IPS-15b (cell line): ENCODE data around the gene TPP1.

Experiments
- H3K27me3 ChIP-seq: one replicate; pipeline ENCODE4 v1.6.1; 2013; ENCODE audit warnings: low read length; ENCODE audit not compliant: control insufficient read depth, insufficient read depth
- H3K36me3 ChIP-seq: one replicate; pipeline ENCODE4 v1.6.1; 2013; ENCODE audit warnings: low read length; ENCODE audit not compliant: control insufficient read depth, insufficient read depth
- H3K4me1 ChIP-seq: one replicate; pipeline ENCODE4 v1.6.1; 2013; ENCODE audit warnings: mild to moderate bottlenecking, low read length; ENCODE audit not compliant: control insufficient read depth, insufficient read depth
- H3K4me3 ChIP-seq: one replicate; pipeline ENCODE4 v1.5.1; 2013; ENCODE audit warnings: low read depth, low read length
- H3K9ac ChIP-seq: one replicate; pipeline ENCODE4 v1.6.1; 2013; ENCODE audit warnings: low read depth, mild to moderate bottlenecking, low read length
- H3K9me3 ChIP-seq: one replicate; pipeline ENCODE4 v1.6.1; 2013; ENCODE audit warnings: mild to moderate bottlenecking, low read length; ENCODE audit not compliant: control insufficient read depth, insufficient read depth

The TPP1 gene

DNA sequence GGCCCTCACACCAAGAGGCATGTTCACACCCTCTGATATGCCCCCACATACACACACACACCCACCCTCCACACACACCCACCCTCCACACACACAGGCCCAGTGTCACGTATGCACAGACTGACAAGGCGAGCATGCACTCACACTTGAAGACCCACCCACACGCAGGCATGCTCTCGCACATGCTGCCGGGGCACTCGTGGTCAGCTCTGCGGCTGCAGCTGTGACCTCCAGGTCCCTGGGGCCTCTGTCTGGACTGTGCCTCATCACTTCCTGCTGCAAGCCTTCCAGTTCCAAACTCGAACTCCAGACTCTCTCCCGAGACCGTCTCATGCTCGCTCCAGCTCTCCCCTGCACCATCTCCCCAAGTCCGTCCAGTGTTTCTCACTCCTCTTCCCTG is 26.8 kb upstream of the TPP1 start:
- Histone ChIP-seq H3K4me1 (peaks cover 7% of the 10 kb centered on the region), H3K9me3 (no peaks in the 10 kb centered on the region), H3K27me3 (no peaks in the 10 kb centered on the region), H3K36me3 (no peaks in the 10 kb centered on the region), H3K9ac (no peak overlapping the region), H3K4me3 (no peak overlapping the region)

DNA sequence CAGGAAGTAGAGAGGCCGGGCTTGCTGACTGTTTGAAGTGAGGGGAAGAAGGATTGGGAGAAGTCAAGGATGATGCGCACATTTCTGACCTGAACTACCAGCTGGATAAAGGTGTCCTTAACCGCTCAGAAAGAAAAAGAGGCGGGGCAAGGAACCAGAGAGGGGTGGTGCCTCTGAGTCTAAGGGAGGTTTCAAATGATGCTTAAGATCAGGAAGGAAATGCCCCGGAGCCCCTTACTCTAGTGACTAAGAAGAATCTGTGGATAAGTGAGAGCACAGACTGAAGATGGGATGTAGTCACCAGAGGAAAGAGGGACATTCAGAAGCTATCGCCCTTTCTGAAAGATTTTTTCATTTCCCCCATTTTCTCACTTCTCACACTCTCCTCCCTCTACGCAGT is 23.7 kb upstream of the TPP1 start:
- Histone ChIP-seq H3K4me3 (no peak overlapping the region), H3K36me3 (no peaks in the 10 kb centered on the region), H3K9me3 (no peaks in the 10 kb centered on the region), H3K27me3 (no peaks in the 10 kb centered on the region), H3K4me1 (peaks cover 7% of the 10 kb centered on the region), H3K9ac (no peak overlapping the region)

DNA sequence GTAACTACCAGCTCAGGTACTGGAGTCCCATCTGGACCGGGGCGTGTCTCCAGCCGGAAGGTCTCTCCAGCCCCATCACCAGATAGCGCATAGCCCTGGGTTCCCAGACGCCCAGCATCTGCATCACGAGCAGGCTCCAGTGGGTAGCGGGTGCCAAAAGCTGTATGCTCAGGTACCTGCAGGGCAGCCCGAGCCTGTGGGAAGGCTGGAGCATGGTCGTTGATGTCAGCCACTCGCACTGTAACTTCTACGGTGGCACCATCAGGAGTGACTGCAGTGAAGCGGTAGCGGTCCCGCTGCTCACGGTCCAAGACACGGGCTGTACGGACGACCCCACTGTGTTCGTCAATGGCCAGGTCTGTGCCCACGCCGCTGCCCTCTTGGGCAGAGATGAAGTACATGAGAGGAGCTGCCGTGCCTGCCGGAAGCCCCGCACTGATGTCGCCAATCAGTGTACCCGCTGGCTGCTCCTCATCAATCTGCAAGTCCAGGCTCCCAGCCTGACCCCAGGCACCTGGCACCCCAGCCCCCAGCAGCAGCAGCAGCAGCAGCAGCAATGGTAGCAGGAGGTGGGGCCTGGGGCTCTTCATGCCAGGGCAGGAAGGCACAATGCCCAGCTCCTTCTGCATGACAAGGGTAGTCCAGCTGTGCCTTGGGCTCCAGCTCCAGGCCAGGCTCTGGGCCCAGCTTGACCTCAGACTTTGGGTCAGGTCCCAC is 21.9 kb upstream of the TPP1 start:
- no peaks in the 10 kb centered on the region for H3K9me3 ChIP-seq
- no peaks in the 10 kb centered on the region for H3K27me3 ChIP-seq
- H3K36me3 ChIP-seq, result no peaks in the 10 kb centered on the region
- no peak overlapping the region for H3K9ac ChIP-seq
- no peaks in the 10 kb centered on the region for H3K4me1 ChIP-seq
- H3K4me3 ChIP-seq, result no peak overlapping the region

DNA sequence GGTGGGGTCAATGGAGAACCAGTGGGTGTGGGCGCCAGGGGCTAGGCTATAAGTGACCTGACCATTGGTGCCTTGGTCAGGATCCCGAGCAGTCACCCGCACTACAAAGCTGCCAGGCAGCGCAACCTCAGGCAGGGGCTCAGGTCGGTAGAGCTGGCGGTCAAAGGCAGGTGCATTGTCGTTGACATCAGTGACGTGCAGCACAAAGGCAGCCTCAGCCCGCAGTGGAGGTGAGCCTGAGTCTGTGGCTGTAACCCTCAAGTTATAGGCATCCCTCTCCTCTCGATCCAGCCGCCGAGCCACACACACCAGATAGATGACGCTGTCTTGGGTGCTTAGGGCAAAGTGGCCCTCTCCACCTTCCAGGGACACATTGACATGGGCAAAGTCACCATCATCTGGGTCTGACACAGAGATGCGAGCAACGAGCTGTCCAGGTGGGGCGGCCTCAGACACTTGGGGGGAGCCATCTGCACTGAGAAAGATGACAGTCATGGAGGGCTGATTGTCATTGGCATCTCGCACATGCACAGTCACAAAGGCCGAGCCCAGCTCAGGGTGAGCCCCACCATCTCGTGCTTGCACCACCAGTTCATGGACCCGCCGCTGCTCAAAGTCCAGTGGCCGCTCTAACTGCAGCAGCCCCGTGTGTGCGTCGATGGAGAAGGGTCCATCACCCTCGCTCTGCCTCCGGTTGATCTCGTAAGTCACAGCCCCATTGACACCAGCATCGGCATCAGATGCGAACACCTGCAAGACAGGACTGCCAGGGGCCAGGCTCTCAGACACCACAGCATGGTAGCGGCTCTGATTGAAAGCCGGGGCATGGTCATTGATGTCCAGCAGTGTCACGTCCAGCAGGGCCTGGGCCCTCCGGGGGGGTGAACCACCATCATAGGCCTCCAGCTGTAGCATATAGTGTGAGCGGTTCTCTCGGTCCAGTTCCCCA is 21.1 kb upstream of the TPP1 start:
- Histone ChIP-seq H3K36me3 (no peaks in the 10 kb centered on the region), H3K4me1 (no peaks in the 10 kb centered on the region)

DNA sequence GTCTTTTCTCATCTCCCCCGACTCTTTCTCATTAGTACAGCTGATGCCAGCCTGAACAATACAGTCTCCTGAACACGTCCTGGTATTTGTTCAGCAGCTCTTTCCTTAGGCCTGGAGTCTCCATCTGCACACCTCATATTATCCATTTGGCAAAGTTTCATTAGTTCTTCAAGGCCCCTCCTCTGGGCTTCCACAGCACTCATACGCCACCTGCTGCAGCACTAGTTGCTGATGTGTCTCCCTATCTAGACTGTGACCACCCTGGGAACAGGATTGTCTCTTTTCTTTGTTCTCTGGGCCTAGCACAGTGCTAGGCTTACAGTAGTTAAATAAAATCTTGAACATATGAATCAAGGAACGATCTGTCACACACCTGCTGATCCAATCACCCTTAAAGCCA is 19.2 kb upstream of the TPP1 start:
- Histone ChIP-seq H3K4me3 (no peak overlapping the region), H3K36me3 (no peaks in the 10 kb centered on the region), H3K9ac (no peak overlapping the region), H3K9me3 (no peaks in the 10 kb centered on the region), H3K27me3 (no peaks in the 10 kb centered on the region), H3K4me1 (no peaks in the 10 kb centered on the region)

More for the DNA sequence above, 21.1 kb upstream of the TPP1 start:
- Histone ChIP-seq H3K9ac (no peak overlapping the region), H3K9me3 (no peaks in the 10 kb centered on the region), H3K4me3 (no peak overlapping the region), H3K27me3 (no peaks in the 10 kb centered on the region)

DNA sequence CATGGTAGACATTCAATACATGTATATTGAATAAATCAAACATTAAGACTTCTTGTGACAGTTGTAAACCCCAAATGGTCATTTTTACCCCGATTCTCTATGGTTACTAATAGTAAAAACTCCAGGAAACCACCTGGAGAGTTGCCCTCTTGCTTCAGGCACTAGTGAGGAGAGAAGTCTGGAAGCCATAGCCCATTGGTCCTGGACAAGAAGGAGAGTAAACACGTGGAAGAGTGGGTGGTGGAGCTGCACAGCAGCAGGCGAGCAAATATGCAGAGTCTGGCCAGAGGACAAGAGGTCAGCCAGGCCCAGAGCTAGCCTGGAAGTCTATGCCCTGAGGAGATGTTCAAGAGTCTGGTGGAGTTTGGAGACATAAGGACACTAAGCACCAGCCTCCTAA is 18.6 kb upstream of the TPP1 start:
- Histone ChIP-seq H3K9me3 (no peaks in the 10 kb centered on the region), H3K9ac (no peak overlapping the region), H3K4me3 (no peak overlapping the region), H3K27me3 (no peaks in the 10 kb centered on the region), H3K36me3 (no peaks in the 10 kb centered on the region), H3K4me1 (no peaks in the 10 kb centered on the region)

DNA sequence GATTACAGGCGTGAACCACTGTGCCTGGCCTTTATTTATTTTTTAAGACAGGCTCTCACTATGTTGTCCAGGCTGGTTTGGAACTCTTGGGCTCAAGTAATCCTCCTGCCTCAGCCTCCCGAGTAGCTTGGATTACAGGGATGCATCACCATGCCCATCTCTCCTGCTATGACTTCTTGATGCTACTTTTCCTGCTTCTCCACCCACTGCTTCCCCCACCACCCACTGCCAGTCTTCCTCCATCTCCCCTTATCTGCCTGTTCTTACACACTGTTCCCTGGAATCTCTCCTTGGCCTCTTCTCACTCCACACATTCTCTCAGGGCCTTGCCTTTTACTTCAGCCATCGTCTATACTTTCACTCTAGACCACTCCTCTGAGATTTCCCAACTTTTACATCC is 17.3 kb upstream of the TPP1 start:
- Histone ChIP-seq H3K9ac (no peak overlapping the region), H3K4me3 (no peak overlapping the region), H3K27me3 (peaks cover 8% of the 10 kb centered on the region), H3K36me3 (no peaks in the 10 kb centered on the region), H3K9me3 (no peaks in the 10 kb centered on the region), H3K4me1 (no peaks in the 10 kb centered on the region)

DNA sequence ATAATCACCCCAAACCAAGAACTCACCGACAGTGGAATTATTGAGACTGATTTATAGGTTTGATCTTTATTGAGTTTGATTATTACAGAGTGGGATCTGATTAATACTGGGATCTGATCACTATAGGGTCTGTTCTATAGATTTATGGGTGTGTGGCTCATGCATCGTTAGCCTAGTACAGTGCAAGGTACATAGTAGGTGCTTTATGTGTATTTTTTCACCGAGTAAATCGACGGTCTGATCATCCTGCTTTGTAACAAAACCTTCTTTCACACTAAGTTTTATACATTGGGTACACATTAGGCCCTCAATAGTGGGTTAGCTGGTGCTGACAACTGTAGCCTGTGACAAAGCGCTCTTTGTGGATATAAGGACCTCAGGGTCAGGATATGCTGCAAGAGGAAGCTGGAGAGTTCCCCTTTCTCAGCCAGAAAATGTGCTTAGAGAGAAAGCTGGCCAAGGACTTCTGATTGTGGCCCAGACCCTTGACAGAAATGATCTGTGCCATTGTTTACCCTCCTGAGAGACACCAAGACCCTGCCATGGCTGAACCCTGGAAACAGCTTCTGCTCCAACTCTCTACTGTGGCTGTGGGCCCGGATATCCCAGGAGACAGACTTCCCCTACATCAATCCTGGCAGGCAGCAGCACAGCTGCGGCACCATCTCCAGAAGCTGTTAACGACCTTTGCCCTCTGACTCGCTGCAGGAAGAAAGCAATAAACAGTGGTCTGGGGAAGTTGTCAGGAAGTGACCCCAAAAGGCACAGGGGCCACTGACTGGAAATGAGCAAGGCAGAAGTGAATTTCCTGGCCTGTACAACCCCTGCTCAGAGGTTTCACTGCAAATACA is 16.1 kb upstream of the TPP1 start:
- H3K4me1 ChIP-seq, result no peaks in the 10 kb centered on the region
- H3K9me3 ChIP-seq, result no peaks in the 10 kb centered on the region
- no peak overlapping the region for H3K9ac ChIP-seq
- peaks cover 17% of the 10 kb centered on the region for H3K27me3 ChIP-seq
- H3K36me3 ChIP-seq, result no peaks in the 10 kb centered on the region
- no peak overlapping the region for H3K4me3 ChIP-seq

DNA sequence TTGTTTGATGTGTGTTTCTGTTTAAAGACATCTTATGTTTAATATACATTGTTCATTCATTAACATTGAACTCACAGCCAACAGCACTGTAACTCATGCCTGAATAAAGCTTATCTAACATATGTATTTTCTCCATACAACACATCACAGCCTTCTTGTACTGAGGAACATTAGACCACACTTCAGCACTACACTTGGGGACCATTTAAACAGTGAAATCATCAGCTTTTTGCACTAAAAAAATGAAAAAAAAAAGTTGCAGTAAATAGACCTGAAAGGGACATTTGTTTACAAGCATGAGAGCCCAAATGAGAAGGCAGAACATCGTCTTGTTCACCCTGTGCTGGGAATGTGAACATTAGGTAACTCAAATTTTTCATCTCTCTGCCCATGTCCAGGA is 15.3 kb upstream of the TPP1 start:
- Histone ChIP-seq H3K36me3 (no peaks in the 10 kb centered on the region), H3K4me1 (no peaks in the 10 kb centered on the region), H3K4me3 (no peak overlapping the region), H3K9ac (no peak overlapping the region), H3K27me3 (peaks cover 25% of the 10 kb centered on the region), H3K9me3 (no peaks in the 10 kb centered on the region)

DNA sequence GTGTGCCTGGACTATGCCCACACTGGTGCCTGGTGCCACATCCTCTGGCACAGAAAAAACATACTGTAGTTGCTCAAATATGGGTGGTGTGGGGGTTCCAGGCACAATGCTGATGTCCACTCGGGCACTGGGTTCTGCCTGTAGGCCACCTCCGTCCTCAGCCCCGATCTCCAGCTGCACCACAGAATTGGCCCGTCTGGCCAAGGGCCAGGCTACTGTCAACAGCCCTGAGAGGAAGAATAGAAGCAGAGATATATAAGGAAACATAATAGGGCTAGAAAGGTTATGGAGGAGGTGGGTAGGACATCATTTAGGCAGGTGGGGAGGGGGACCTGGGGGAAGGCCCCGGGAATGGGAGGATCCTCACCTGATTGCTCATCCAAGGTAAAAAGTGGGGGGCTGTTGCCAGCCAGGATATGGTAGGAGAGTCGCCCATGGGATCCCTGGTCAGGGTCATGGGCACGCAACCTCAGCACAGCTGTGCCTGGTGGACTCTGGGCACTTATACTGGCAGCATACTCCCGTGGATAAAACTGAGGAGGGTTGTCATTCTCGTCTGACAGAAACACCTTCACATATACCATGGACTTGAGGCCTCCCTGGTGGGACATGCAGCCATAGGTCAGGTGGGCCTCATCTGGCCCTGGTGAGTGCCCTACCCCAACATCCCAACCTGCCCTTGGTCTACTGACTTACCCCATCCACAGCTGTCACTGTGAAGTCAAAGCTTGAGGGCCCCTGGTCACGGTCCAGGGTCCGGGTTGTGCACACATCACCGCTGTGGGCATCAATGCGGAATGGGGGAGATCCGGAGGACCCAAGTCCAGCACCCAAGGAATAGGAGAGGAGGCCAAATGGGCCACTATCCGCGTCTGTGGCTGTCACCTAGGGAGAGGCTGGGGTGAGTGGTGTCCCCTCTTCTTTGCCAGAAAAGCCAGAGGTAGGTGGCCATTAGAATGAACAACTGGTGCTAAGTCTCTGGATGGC is 14.5 kb upstream of the TPP1 start:
- no peak overlapping the region for H3K4me3 ChIP-seq
- H3K9ac ChIP-seq, result no peak overlapping the region
- H3K4me1 ChIP-seq, result no peaks in the 10 kb centered on the region
- no peaks in the 10 kb centered on the region for H3K36me3 ChIP-seq
- no peaks in the 10 kb centered on the region for H3K9me3 ChIP-seq
- peaks cover 33% of the 10 kb centered on the region for H3K27me3 ChIP-seq
